GM12892 (cell line): ENCODE results near the gene ADRA2B.

Source experiments
- POLR2A ChIP-seq: IDR thresholded peaks from 2 replicates; pipeline ENCODE4 v1.6.1; 2011; ENCODE audit warnings: low read depth, low read length, control low read depth
- POLR2AphosphoS5 ChIP-seq: IDR thresholded peaks from 2 replicates; pipeline ENCODE4 v1.6.1; 2011; ENCODE audit warnings: low read depth, low read length, control low read depth

GRCh38 chr2:96102596-96103186 lies 13.7 kb downstream of the ADRA2B start:
- TF ChIP-seq POLR2AphosphoS5 (no peak), POLR2A (no peak)
